ENCODE data around the gene FHAD1.
A peak's percentile ranks its signal among the peaks of the same experiment; 100 is the strongest.
"Not testable (repeated sequence)": the region's sequence is repeated elsewhere in the genome, so short reads cannot be mapped to it uniquely, and the experiment has no call there.

FHAD1 gene

GRCh38 chr1:15279576-15280230 is 32.7 kb downstream of the FHAD1 start:
- DNase-seq = no peak

DNA sequence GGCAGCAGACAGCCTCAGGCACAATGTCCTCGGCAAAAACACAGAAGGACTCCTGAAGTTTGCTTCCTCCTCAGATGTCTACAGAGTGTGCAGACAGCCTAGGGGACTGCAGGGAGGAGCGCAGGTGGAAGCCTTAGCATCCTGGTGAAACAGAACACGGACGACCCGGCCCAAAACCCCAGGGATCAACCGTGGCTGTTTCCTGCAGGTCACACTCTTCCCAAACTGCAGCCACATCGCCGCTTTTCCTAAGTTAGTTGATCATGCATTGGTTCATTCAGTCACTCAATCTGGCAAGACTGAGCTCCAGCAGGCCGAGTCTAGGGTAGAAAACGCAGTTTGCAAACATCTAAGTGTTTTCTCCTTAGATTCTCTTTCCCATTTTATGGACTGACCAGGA is 33.4 kb downstream of the FHAD1 start:
- DNase-seq = no peak

GRCh38 chr1:15282038-15282437 is 35.0 kb downstream of the FHAD1 start:
- no peak for DNase-seq

GRCh38 chr1:15282810-15283474 is 35.9 kb downstream of the FHAD1 start:
- DNase-seq = no peak

- DNase-seq = no peak
These were observed 36.5 kb downstream of the FHAD1 start for GRCh38 chr1:15283526-15283925.

DNA sequence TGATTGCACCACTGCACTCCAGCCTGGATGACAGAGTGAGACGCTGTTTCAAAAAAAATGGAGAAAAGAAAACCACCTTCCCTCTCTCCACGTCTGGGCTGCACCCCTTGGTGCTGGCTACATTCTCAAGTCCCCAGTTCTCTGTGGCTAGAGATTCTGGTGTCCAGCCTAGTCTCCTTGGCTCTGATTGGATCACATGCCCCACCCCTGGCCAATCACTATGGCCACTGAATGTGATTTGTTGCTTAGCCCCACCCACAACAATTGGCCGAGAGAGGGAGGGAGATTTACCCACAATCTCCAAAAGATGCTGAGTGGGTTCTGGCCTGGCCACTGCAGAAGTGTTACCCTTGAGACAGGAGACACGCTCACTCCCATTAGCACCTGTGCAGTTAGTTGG is 39.4 kb downstream of the FHAD1 start:
- DNase-seq = no peak

DNA sequence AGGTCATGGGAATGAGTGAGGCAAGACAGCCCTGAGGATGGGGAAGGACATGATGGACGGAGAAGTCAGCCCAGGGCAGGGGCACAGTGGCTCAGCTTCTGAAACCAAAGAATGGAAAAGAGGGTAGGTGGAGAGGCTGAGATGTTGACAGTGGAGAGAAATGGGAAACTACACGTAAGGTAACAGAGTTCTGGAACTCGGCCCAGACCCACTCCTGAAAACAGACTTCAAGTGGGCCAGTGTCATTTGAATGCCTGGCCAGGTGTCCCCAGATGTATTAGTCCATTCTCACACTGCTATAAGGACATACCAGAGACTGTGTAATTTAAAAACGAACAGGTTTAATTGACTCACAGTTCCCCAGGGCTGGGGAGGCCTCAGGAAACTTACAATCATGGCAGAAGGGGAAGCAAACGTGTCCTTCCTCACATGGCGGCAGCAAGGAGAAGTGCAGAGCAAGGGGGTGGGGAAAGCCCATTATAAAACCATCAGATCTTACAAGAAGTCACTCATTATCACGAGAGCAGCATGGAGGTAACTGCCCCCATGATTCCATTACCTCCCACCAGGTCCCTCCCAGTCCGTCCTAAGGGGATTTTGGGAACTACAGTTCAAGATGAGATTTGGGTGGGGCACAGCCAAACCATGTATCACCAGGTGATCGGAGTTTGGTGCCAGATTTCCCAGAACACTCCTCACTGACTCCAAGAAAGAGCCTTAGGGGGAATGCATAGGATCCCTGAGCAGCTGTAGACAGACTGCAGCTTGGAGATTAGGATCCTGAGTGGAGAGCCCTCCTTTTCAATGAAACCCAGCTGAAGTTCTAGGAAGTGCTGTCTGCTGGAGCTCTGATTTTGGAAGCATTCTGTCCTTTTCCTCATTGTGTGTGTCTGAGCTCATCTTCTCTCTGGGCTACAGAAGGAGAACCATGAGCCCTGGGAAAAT is 40.3 kb downstream of the FHAD1 start:
- DNase-seq = no peak

- no peak for DNase-seq
These were observed 41.3 kb downstream of the FHAD1 start for GRCh38 chr1:15288173-15288926.

GRCh38 chr1:15289251-15289651 is 42.2 kb downstream of the FHAD1 start:
- DNase-seq = no peak

DNA sequence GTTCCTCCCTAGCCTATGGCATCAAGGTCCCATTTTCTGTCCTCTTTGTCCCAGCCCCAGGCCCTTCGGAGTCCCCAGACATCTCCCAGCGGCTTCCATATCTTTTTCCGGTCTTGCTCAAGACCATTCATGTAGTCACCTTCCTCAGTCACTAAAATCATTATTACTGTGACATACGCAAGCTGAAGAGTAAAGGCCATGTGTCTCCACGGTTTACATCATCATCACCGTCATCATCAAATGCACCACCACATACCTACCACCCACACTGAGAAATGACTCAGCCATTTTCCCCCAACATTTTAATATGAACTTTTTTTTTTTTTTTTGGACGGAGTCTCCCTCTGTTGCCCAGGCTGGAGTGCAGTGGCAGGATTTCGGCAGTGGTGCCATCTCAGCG is 43.4 kb downstream of the FHAD1 start:
- DNase-seq = no peak

DNA sequence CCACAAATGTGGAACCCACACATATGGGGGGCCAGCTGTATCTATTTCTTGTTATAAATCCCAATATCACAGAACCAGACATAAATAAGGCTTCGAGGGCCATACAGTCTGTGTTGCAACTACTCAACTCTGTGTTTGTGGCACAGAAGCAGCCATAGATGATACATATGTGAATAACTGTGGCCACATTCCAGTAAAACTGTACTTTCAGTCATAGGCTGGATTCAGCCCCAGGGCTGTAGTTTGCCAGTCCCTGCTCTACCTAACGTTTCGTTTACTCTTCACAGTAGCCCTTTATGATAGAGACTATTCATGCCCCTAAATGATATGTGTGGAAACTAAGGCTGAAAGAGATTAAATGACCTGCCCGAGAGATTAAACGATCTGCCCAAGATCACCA is 48.7 kb downstream of the FHAD1 start:
- no peak for DNase-seq

- peak; percentile 31 for DNase-seq
These were observed 49.7 kb downstream of the FHAD1 start for GRCh38 chr1:15296585-15297321.

DNA sequence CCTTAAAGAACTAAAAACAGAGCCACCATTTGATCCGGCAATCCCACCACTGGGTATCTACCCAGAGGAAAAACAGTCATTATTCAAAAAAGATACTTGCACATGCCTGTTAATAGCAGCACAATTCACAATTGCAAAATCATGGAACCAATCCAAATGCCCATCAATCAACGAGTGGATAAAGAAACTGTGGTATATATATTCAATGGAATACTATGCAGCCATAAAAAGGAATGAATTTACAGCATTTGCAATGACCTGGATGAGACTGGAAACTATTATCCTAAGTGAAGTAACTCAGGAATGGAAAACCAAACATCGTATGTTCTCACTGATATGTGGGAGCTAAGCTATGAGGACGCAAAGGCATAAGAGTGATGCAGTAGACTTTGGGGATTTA is 51.0 kb downstream of the FHAD1 start:
- DNase-seq = not testable (repeated sequence)

DNA sequence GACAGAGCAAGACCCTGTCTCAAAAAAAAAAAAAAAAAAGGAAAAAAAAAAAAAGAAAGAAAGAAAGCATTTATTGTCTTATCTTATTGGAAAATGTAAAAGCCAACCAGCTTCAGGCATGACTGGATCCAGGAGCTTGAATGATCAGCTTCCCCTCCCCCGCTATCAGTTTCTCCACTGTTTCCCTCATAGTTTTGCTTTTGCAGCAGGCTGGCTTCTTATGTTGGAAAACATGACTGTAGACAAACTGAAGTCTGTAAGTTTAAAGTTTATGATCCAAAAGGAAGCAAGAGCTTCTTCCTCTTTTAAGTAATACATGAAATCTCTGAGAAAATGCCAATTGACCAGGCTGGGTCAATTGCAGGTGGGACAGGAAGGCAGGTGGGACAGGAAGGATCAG is 52.2 kb downstream of the FHAD1 start:
- no peak for DNase-seq

- DNase-seq = no peak
These were observed 52.8 kb downstream of the FHAD1 start for GRCh38 chr1:15299806-15300205.

DNA sequence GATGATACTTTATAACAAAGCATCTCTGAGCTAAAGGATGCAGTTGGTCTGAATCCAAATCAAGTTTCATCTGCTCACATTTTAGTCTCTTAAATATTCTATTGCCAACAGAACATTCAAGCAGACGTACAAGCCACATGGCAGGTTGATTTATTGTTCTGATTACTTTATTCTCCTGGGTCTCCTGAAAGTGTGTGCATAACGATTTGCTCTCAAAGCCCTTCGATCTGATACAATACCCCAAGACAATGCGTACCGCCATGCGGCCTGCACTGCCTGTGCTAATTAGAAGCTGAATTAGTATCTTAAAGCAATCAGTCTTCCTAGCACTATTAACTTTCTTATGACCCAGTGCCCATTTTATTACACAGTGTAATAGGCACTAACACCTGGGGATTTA is 56.9 kb downstream of the FHAD1 start:
- no peak for DNase-seq

DNA sequence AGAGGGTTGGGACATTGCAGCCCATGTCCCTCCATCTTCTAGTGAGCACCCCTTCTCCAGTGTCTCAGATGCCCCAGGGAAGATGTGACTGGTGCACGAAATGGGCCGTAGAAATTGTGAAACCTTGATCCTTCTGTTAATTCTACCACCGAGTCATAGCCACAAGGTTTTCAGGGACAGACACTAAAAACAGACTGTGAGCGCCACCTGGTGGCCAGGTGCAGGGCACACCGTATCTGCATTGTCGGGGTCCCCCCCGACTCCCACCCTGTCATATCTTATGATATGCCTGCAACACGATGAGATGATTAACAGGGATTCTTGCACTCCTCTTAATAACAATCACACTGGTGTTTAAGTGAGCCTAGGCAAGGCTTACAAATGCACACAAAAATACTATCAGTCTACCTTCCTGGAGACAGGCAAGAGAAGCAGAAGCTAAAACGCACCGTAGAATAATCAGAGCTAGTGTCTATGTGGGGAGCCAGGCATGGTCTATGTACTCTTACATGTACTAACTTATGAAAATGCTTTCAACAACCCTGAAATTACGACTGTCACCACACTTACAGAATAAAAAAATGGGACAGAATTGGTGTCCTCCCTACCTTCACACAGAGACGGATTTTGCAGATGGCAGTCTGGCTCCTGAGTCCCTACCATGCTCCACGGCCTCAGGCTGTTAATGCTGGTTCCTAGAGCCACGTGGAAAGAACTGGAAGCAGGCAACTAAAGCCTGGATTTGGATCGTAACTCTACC is 57.9 kb downstream of the FHAD1 start:
- DNase-seq = peak; percentile 72

GRCh38 chr1:15305468-15305770 is 58.4 kb downstream of the FHAD1 start:
- no peak for DNase-seq

GRCh38 chr1:15306352-15306751 is 59.3 kb downstream of the FHAD1 start:
- DNase-seq = not testable (repeated sequence)

DNA sequence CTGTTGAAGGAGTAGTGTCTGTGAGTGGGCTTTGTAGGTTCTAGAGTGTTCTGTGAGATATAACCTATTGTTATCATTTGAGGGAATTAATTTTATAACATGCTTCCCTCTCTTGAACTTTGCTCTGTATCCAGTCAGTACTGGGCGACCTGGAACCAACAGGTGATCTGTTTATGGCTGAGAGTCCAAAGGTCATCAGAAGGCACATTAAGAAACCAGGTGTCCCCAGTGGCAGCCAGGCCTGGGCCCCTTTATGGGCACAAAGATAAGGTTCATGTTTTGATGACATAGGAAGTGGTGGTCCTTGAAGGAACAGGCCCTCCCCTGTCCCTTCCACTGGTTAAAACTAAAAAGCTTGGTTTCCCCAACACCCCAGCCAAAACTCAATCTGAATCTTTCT is 61.1 kb downstream of the FHAD1 start:
- DNase-seq = no peak

DNA sequence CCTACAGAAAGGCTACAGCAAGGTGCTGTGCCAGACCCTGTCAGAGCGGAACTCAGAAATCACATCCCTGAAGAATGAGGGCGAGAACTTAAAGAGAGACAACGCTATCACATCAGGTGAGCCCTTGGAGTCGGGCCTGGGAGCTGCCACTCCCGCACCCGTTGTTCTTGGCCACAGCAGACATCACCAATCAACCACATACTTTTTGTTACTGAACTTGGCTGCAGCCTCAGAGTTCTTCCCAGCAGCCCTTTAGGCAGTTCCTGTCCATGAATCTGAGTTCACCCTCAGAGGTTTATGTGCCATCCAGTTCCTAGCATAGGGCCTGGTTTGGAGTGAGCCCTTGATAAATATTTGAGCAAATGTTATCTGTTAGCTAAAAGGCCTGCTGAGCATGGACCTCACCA is 61.6 kb downstream of the FHAD1 start:
- DNase-seq = no peak

- DNase-seq = no peak
These were observed 62.7 kb downstream of the FHAD1 start for GRCh38 chr1:15309687-15310086.
